HepG2 (cell line): ENCODE results near the gene ZNF831. TPM values are rescaled to one million over a fixed set of nuclear protein-coding genes. Genes with fewer than 3 reads are reported as not detected.
A peak's percentile ranks its signal among the peaks of the same experiment; 100 is the strongest.

Source experiments
- ATAC-seq: fragments of 200-7000 bp; cut with Tn5 transposase; 3 replicates; pipeline ENCODE4 v1.9.1; 2020; ENCODE audit warnings: mild to moderate bottlenecking, moderate library complexity
- BruUV-seq: library from RNA; stranded (reverse); fragments of 400-500 nt; replicated peaks from 2 replicates; lab custom pipeline; 2021; lab: Mats Ljungman, UMichigan
- CTCF ChIA-PET: fragments of 300-600 bp; formaldehyde crosslinking; extraction: SDS; loops from one replicate; lab custom pipeline; 2021; ENCODE audit warnings: low total read pairs, inconsistent platforms, low intra/inter-chr PET ratio; lab: Yijun Ruan, JAX
- POLR2A ChIA-PET: fragments of 350-600 bp; sonication (Branson Sonifier 250); formaldehyde crosslinking; loops from one replicate; lab custom pipeline; 2020; ENCODE audit warnings: antibody characterized with exemption, inconsistent platforms; lab: Yijun Ruan, JAX
- DNase-seq: peaks from one replicate; pipeline ENCODE4 v3.0.0-alpha.2; 2015; ENCODE audit warnings: low spot score
- FAIRE-seq: peaks from 3 replicates; lab custom pipeline; 2011; peaks lifted over from hg19 to GRCh38; lab: Jason Lieb, UNC
- H2AFZ ChIP-seq: one replicate; pipeline ENCODE4 v1.6.1; 2011; ENCODE audit warnings: low read length, inconsistent platforms
- H3K27ac ChIP-seq: fragments of 300-600 bp; 3 replicates; pipeline ENCODE4 v1.8.0; 2011; ENCODE audit warnings: mixed run types, mild to moderate bottlenecking, mixed read lengths, low read length, inconsistent platforms; ENCODE audit not compliant: insufficient read depth; ENCODE audit errors: extremely low read length
- H3K27me3 ChIP-seq, 2 experiments: fragments of 200-600 bp in 1 of 2; 2 replicates in 1 of 2; 3 replicates in 1 of 2; pipeline versions ENCODE4 v1.6.0 to v1.8.0; 2011; ENCODE audit warnings: low read length in 2 of 2, mild to moderate bottlenecking in 2 of 2, moderate library complexity in 2 of 2, inconsistent platforms in 1 of 2; ENCODE audit not compliant: insufficient read depth in 2 of 2, control insufficient read depth in 1 of 2
- H3K36me3 ChIP-seq, 2 experiments: fragments of 200-600 bp in 1 of 2; replicated peaks in 1 of 2; 2 replicates in 1 of 2; 3 replicates in 1 of 2; pipeline versions ENCODE4 v1.5.1 to v1.8.0; 2011; ENCODE audit warnings: low read length in 2 of 2, inconsistent platforms in 1 of 2; ENCODE audit not compliant: insufficient read depth in 2 of 2, control insufficient read depth in 1 of 2
- H3K4me1 ChIP-seq: 2 replicates; pipeline ENCODE4 v1.5.1; 2012; ENCODE audit warnings: low read length, inconsistent platforms; ENCODE audit not compliant: insufficient read depth
- H3K4me2 ChIP-seq: 2 replicates; pipeline ENCODE4 v1.6.0; 2011; ENCODE audit warnings: low read depth, low read length, inconsistent platforms
- H3K4me3 ChIP-seq, 3 experiments: fragments of 200-600 bp in 1 of 3; sonication (generic), shearing (Covaris generic) in 1 of 3; replicated peaks in 1 of 3; 2 replicates each; pipeline ENCODE4 v1.5.1; 2011 to 2016; ENCODE audit warnings: low read length in 3 of 3, inconsistent platforms in 2 of 3, low read depth in 2 of 3, mild to moderate bottlenecking in 2 of 3, control low read depth in 1 of 3, mixed read lengths in 1 of 3; ENCODE audit not compliant: insufficient read depth in 1 of 3
- H3K79me2 ChIP-seq: one replicate; pipeline ENCODE4 v1.6.1; 2011; ENCODE audit warnings: low read length, inconsistent platforms; ENCODE audit not compliant: insufficient read depth
- H3K9ac ChIP-seq: 2 replicates; pipeline ENCODE4 v1.6.0; 2011; ENCODE audit warnings: mild to moderate bottlenecking, low read depth, low read length, inconsistent platforms; ENCODE audit not compliant: insufficient read depth
- H3K9me3 ChIP-seq: 2 replicates; pipeline ENCODE4 v1.5.1; 2012; ENCODE audit warnings: mild to moderate bottlenecking, low read length
- H4K20me1 ChIP-seq: 2 replicates; pipeline ENCODE4 v1.6.0; 2011; ENCODE audit warnings: inconsistent platforms, mild to moderate bottlenecking, low read length, moderate library complexity; ENCODE audit not compliant: insufficient read depth
- ARNT ChIP-seq: fragments of 450-650 bp; IDR thresholded peaks from 2 replicates; pipeline ENCODE4 v1.6.1; 2017
- ATM ChIP-seq: fragments of 450-650 bp; IDR thresholded peaks from 2 replicates; pipeline ENCODE4 v1.7.1; 2017; ENCODE audit warnings: mild to moderate bottlenecking, borderline replicate concordance
- E2F2 ChIP-seq: sonication (generic); formaldehyde crosslinking; IDR thresholded peaks from 2 replicates; pipeline ENCODE4 v1.4.0; 2020; ENCODE audit warnings: missing genetic modification reagents, borderline replicate concordance
- FOXA1 ChIP-seq, 2 experiments: fragments of 450-650 bp in 1 of 2; sonication (generic) in 1 of 2; formaldehyde crosslinking in 1 of 2; IDR thresholded peaks; 2 replicates each; pipeline versions ENCODE4 v1.4.0 to v1.6.1; 2016 to 2020; ENCODE audit warnings: missing genetic modification reagents in 1 of 2
- FOXP1 ChIP-seq, 2 experiments: fragments of 450-650 bp in 1 of 2; IDR thresholded peaks; 2 replicates each; pipeline ENCODE4 v1.6.1; 2017 to 2018; ENCODE audit warnings: antibody characterized with exemption in 1 of 2
- NCOA2 ChIP-seq: sonication (generic); formaldehyde crosslinking; IDR thresholded peaks from 2 replicates; pipeline ENCODE4 v1.8.0; 2022; ENCODE audit warnings: inconsistent platforms
- NFRKB ChIP-seq: fragments of 450-650 bp; IDR thresholded peaks from 2 replicates; pipeline ENCODE4 v1.6.1; 2017
- PHB2 ChIP-seq: fragments of 450-650 bp; IDR thresholded peaks from 2 replicates; pipeline ENCODE4 v1.6.1; 2018; ENCODE audit not compliant: partially characterized antibody
- SOX6 ChIP-seq, 2 experiments: fragments of 450-650 bp in 1 of 2; sonication (generic) in 1 of 2; formaldehyde crosslinking in 1 of 2; IDR thresholded peaks; 2 replicates each; pipeline versions ENCODE4 v1.4.0 to v1.6.1; 2017 to 2020; ENCODE audit warnings: antibody characterized with exemption in 1 of 2, mild to moderate bottlenecking in 1 of 2, missing genetic modification reagents in 1 of 2
- TRIM22 ChIP-seq: fragments of 450-650 bp; IDR thresholded peaks from 2 replicates; pipeline ENCODE4 v1.6.1; 2017
- ZBTB40 ChIP-seq, 2 experiments: fragments of 450-650 bp in 1 of 2; sonication (generic) in 1 of 2; formaldehyde crosslinking in 1 of 2; IDR thresholded peaks; 2 replicates each; pipeline versions ENCODE4 v1.6.1 to v1.8.0; 2016 to 2022; ENCODE audit warnings: antibody characterized with exemption in 1 of 2, mild to moderate bottlenecking in 1 of 2, missing genetic modification reagents in 1 of 2
- ZFAT ChIP-seq: sonication (generic); formaldehyde crosslinking; conservative IDR thresholded peaks from 2 replicates; pipeline ENCODE4 v1.8.1; 2023; ENCODE audit warnings: missing genetic modification reagents, inconsistent platforms
- ZKSCAN5 ChIP-seq: sonication (generic); formaldehyde crosslinking; IDR thresholded peaks from 2 replicates; pipeline ENCODE4 v1.5.1; 2020; ENCODE audit warnings: mild to moderate bottlenecking, missing genetic modification reagents
- in situ Hi-C: cut with HindIII; loops from 2 replicates; pipeline ENCODE4 v1.10.0; 2017; ENCODE audit warnings: low pct_unique_long_range_greater_than_20kb; ENCODE audit not compliant: extremely low pct_ligation_motif_present
- intact Hi-C: fragments of 100-400 bp; cut with micrococcal nuclease; formaldehyde crosslinking; loops from one replicate; pipeline ENCODE4 v1.10.0; 2022; ENCODE audit not compliant: unreplicated experiment
- polyA plus RNA-seq, 8 experiments: library from polyadenylated mRNA; depleted of rRNA in 3 of 8; stranded (reverse) in 7 of 8; unstranded in 1 of 8; fragments of >200 nt; fragmentation: Illumina TruSeq in 4 of 8; extraction: Trizol in 4 of 8; gene quantifications; 2 replicates each; pipeline versions ENCODE4 v1.2.1 to v1.2.3, GENCODE V29; 2011 to 2016; ENCODE audit warnings: low read depth in 4 of 8, missing spikeins in 1 of 8, mixed read lengths in 1 of 8; ENCODE audit not compliant: insufficient read depth in 1 of 8
- total RNA-seq, 5 experiments: library from RNA; depleted of rRNA; stranded (reverse); fragments of >200 nt; fragmentation: Illumina TruSeq; extraction: Trizol; gene quantifications; 2 replicates each; pipeline ENCODE4 v1.2.3, GENCODE V29; 2016; ENCODE audit warnings: low read depth in 1 of 5

Gene ZNF831
- total and polyA plus RNA-seq, 2 of the 13 experiments (the other 11 are each of a cell fraction or from before 2014, with no cell fraction given): not detected

- Histone ChIP-seq H3K27ac (no peak overlapping the region), H4K20me1 (no peaks in the 10 kb centered on the region), H3K9ac (no peak overlapping the region), H3K4me2 (no peak overlapping the region), H3K36me3 (no peaks in the 10 kb centered on the region), H3K4me1 (no peaks in the 10 kb centered on the region), H3K4me3 (no peak overlapping the region), H2AFZ (no peak overlapping the region), H3K27me3 (peaks cover 2 to 20% of the 10 kb centered on the region in 2 experiments; a peak in 3 of 5 replicates), H3K79me2 (no peaks in the 10 kb centered on the region), H3K9me3 (no peaks in the 10 kb centered on the region)
- DNase-seq (no peak), ATAC-seq (no peak), FAIRE-seq (no peak)
- POLR2A ChIA-PET: no interaction called here
- intact Hi-C loops: no loop called here
- CTCF ChIA-PET: no interaction called here
- no TSS peak for BruUV-seq
- in situ Hi-C loops: no loop called here
- TF ChIP-seq FOXA1 (IDR thresholded peaks at IDR 0.05) (peak; percentile 51; the same call in 1 of the 2 replicates), FOXA1 (CRISPR knock-in tag; IDR thresholded peaks at IDR 0.05) (no peak), ZBTB40 (IDR thresholded peaks at IDR 0.05) (0 out of 2 replicates have a peak, but pooled peaks have one; percentile 10), ZBTB40 (CRISPR knock-in tag; IDR thresholded peaks at IDR 0.05) (no peak), PHB2 (peak; percentile 87), NCOA2 (CRISPR knock-in tag) (no peak), SOX6 (IDR thresholded peaks at IDR 0.05) (peak; percentile 53; the same call in 1 of the 2 replicates), SOX6 (CRISPR knock-in tag; IDR thresholded peaks at IDR 0.05) (no peak), ATM (peak; percentile 52; the same call in 1 of the 2 replicates), ZFAT (CRISPR knock-in tag) (no peak), FOXP1 (IDR thresholded peaks at IDR 0.05) (0 out of 2 replicates have a peak, but pooled peaks have one; percentile 40), FOXP1 (CRISPR knock-in tag; IDR thresholded peaks at IDR 0.05) (no peak), NFRKB (peak; percentile 20; the same call in 1 of the 2 replicates), ZKSCAN5 (CRISPR knock-in tag) (no peak), TRIM22 (0 out of 2 replicates have a peak, but pooled peaks have one; percentile 50), ARNT (0 out of 2 replicates have a peak, but pooled peaks have one; percentile 59), E2F2 (CRISPR knock-in tag) (no peak)
Observed at GRCh38 chr20:59265298-59265697, 101.7 kb downstream of the ZNF831 start.
